Stimulated activated CD8-positive, alpha-beta memory T cell treated with anti-CD3 and anti-CD28 coated beads, Interleukin-7, amount 100 ng/mL, for 1 hour (primary cell): Measurements from ENCODE around the gene FER.
"Not testable (repeated sequence)": the region's sequence is repeated elsewhere in the genome, so short reads cannot be mapped to it uniquely, and the experiment has no call there.

Experiments
- DNase-seq, 2 donors: peaks; one replicate each; pipeline ENCODE4 v3.0.0-alpha.2; 2020; ENCODE audit warnings: low read depth in 2 of 2

Gene FER

DNA sequence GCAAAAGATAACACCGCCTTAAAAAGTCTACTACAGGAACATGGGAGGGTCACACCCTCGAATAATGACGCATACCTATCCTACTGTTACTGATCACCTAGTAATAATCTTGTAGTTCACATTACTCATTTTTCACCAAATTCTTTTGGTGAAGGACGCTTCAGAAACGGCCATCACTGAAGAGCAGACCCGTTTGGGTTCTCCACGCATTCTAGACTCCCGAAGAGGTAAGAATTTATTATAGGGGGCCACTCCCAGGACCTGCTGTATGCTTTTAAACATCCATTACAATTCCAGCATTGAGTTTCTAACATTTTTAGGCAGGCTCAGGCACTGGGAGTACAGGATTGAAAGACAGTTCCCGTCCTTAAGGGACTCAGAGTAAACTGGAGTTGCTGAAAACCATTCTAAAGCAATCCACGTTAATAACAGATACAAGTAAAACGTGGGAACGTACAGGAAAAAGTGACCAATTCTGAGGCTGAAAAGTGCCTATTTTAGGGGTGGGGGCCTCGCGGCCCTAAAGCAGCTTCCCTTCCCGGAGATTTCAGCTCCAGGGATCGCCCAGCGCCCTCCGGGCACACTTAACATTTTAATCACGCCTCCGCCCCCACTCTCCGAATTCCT is at the start of gene FER:
FER (plus strand) TSS at position 124 of the 627 bp plus-strand sequence. CDS start 50,286 bp downstream, outside the sequence.
- DNase-seq: no peak

GRCh38 chr5:108700388-108700787 is 47.3 kb upstream of the FER start:
- DNase-seq: not testable (repeated sequence)

DNA sequence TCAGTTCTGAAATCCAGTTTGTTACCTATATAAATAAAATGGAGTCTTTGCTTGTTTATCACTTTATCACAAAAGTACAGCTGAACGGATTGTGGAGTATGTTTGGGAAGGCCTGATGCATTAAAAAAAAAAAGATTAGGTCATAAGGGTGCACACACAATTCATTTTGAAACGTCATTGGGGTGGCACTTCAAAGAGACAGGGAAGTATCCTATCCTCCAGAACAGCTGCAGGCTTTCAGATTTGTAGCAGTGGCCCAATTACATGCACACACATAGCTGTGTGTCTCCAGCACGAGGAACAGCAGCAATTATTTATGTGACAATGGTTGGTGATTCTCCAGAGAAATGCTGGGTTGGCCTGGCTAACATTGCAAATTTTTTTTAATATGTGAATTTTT is 46.8 kb upstream of the FER start:
- DNase-seq: no peak

GRCh38 chr5:108702546-108702945 is 45.2 kb upstream of the FER start:
- DNase-seq: no peak

- DNase-seq: no peak
Observed at GRCh38 chr5:108703313-108703712, 44.4 kb upstream of the FER start.

DNA sequence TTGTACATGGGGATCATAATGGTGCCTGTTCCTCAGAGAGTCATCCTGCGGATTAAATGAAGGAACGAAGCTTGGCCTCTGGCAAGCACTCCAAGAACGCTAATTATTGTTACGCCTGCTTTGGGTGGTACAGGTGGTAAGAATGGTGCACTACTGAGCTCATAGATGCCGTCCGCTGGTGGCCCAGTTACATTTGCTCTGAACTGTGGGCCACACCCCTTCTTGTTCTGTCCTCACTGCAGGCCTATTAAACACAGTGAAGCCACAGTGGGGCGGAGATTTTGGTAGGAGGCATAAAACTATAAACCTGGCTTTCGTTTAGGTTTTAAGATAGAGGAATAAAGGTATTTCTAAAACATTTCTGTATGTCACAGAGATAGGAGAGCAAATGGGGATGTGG is 40.6 kb upstream of the FER start:
- no peak for DNase-seq

- DNase-seq: no peak
Observed at GRCh38 chr5:108711898-108712297, 35.8 kb upstream of the FER start.

DNA sequence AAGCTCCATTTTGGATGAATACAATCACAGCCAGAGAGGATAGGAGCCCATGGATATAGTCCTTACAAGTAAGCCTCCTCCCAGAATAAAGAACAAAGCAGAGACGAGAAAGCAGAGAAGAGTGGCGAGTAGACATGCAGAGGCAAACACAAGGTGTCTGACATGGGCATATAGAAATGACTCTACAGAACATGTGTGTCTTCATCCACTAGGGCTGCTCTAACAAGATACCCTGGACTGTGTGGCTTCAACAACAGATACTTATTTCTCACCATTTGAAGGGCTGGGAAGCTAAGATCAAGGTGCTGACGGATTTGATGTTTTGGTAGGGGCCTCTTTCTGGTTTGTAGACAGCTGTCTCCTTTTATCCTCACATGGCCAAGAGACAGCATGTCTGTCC is 32.3 kb upstream of the FER start:
- no peak for DNase-seq

GRCh38 chr5:108720391-108720790 is 27.3 kb upstream of the FER start:
- DNase-seq: no peak

DNA sequence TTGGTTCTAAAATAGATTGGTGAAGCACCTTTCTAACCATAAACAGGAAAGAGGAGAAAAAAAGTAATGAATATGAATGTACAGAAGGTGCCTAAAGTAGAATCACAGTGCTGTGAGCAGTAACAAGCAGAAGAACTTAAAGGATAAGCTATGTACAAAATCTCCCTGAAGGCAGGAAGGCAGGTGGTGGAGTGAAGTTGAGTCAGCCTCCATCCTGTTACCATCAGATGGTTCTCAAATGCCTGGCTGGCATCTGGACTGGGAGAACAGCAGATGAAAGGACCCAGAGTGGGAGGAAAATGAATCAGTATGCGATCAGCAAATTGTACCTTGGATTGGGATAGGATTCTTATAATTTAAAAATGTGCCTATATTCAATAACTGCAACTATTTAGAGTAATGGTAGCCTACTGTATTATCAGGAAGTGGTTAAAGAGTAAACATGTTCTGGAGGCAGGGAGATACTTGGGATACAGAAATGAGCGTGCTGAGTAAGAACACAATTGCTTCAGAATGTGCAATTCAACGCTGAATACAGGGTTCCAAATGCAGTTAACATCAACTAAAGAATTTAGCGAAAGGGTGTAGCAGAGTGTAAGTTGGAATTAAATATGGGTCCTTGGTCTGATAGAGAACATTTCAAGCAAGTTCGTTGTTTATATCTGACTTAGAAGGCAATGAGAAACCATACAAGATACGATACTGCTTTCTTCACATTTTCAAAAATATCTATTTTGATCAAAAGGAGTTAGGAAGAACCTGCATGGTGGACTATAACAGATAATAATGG is 21.1 kb upstream of the FER start:
- DNase-seq: no peak

DNA sequence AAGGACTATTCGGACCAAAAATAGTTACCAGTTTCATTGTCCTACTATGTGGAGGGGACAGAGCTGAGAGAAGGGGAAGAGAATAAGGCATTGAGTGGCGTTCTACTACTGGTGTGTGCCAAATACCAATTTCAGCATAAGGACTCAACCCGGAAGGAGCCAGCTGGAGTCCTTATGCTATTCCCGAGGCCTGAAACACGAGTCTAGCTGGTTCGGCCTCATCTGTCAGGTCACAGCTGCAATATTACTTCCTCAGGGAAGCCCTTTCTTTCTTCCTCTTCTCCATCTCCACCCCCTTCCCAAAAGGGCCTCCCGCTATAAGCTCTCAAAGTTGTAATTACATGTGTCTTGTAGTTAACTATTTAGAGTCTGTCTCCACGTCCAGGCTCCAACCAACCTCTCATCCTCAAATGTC is 20.5 kb upstream of the FER start:
- no peak for DNase-seq

GRCh38 chr5:108727651-108728565 is 19.8 kb upstream of the FER start:
- DNase-seq: peak; percentile 18 to 21

DNA sequence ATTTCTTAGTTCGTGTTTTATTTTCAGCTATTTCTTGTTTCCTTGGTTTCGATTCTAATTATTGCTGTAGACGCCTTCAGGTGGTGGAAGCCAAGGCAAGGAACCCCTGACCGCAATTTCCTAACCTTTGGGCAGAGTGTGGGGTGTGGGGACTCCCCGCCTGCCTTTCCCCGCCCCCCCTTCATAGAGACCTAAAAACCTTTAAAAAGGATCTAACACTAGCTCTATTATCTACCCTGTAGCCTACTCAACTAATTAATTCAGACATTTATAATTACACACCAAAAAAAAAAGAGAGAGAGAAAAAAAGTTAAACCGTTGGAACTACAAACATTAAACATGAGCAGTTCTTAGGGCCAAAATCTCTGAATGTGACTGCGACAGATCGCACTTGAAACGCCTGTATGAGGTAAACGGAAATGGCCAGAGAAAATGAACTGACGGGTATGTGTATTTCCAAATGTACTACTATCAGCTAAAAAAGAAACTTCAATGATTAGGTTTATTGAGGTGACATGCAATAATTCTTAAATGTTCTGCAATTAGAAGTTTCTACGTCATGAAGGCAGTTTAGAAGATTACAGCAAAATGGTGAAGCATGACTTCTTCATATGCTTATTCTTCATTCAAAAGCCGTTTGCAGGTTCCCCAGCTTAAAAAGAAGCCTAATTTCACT is 19.0 kb upstream of the FER start:
- DNase-seq: peak in 1 of 2 donors; percentile 18

GRCh38 chr5:108729242-108729615 is 18.5 kb upstream of the FER start:
- DNase-seq: no peak

DNA sequence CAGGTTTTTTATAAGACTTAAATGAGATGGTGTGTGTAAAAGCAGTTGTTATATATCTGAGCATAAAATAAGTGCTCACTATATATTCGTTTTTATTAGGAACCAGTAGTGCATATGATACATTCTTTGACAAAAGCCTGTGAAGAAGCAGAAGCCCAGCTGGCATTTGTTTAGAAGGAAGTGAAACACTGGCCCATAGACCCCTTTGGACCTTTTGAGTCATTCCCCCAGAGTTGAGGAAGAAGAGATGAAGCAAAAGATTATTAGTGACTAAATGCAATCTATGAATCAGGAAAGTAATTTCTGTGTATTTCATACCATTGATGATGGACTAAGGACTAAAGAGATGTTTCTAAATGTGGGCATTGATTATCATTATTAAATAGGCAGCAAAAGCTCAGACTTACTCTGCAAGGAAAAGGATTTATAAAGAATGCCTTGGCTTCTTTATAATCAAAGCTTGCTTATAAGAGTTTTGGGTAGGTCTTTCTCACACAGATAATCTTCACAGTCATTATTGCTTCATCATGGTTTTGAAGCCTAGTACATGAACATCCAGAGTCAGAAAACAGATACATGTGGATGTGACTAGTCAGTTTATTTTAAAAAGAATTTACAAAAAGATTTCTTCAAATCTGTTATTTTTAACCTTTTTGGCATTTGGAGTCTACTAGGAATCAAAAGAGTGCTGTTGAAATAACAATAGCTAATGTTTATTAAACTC is 16.9 kb upstream of the FER start:
- DNase-seq: no peak

DNA sequence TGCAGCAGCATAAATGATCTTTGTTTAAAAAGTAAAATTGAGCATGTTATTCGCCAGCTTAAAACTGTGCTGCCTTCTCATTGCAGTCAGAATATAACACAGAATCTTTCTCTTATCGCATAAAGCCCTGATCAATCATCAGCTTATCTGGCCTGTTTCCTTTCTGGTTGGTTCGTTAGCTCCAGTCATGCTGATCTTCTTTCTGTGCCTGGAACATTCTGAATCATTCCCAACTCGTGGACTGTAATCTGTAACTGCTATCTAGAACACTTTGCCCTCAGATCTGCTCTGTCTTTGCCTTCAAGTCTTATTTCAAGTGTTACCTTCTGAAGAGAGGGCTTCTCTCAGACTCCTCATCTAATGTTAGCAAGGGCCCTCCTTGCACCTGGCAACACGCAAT is 11.9 kb upstream of the FER start:
- DNase-seq: no peak

GRCh38 chr5:108736855-108737254 is 10.8 kb upstream of the FER start:
- no peak for DNase-seq

- no peak for DNase-seq
Observed at GRCh38 chr5:108739376-108739775, 8.3 kb upstream of the FER start.

GRCh38 chr5:108739906-108740305 is 7.8 kb upstream of the FER start:
- DNase-seq: no peak

GRCh38 chr5:108743319-108743718 is 4.4 kb upstream of the FER start:
- no peak for DNase-seq

- DNase-seq: no peak
Observed at GRCh38 chr5:108743846-108744245, 3.9 kb upstream of the FER start.
